HepG2 (cell line): ENCODE data around the gene RAD52. TPM values are rescaled to one million over a fixed set of nuclear protein-coding genes. Genes with fewer than 3 reads are reported as not detected.

Source experiments
- FOSL1 ChIP-seq: sonication (generic); formaldehyde crosslinking; IDR thresholded peaks from 2 replicates; pipeline ENCODE4 v1.9.0; 2021; ENCODE audit warnings: missing genetic modification reagents, borderline replicate concordance
- PAF1 ChIP-seq: IDR thresholded peaks from 2 replicates; pipeline ENCODE4 v1.6.1; 2016; ENCODE audit warnings: missing genetic modification reagents, missing compliant biosample characterization
- REL ChIP-seq: sonication (generic); formaldehyde crosslinking; conservative IDR thresholded peaks from 2 replicates; pipeline ENCODE4 v1.8.0; 2022; ENCODE audit warnings: mild to moderate bottlenecking, missing genetic modification reagents, moderate library complexity
- SP1 ChIP-seq, 2 experiments: fragments of 450-650 bp in 1 of 2; sonication (generic) in 1 of 2; formaldehyde crosslinking in 1 of 2; IDR thresholded peaks; 2 replicates each; pipeline versions ENCODE4 v1.4.0 to v1.6.1; 2016 to 2020; ENCODE audit warnings: missing genetic modification reagents in 1 of 2
- TBX3 ChIP-seq: fragments of 450-650 bp; IDR thresholded peaks from 2 replicates; pipeline ENCODE4 v1.6.1; 2017; ENCODE audit warnings: antibody characterized with exemption, mild to moderate bottlenecking, inconsistent platforms, borderline replicate concordance
- U2AF1 ChIP-seq: fragments of 200-400 bp; formaldehyde crosslinking; optimal IDR thresholded peaks from 2 replicates; pipeline ENCODE3; 2017; ENCODE audit warnings: mild to moderate bottlenecking, low read depth, low read length
- ZFAT ChIP-seq: sonication (generic); formaldehyde crosslinking; conservative IDR thresholded peaks from 2 replicates; pipeline ENCODE4 v1.8.1; 2023; ENCODE audit warnings: missing genetic modification reagents, inconsistent platforms
- ZFX ChIP-seq: sonication (generic); formaldehyde crosslinking; IDR thresholded peaks from 2 replicates; pipeline ENCODE4 v1.4.0; 2020; ENCODE audit warnings: mild to moderate bottlenecking, low read depth, missing genetic modification reagents, moderate library complexity
- ZNF34 ChIP-seq: sonication (generic); formaldehyde crosslinking; IDR thresholded peaks from 2 replicates; pipeline ENCODE4 v1.4.0; 2020; ENCODE audit warnings: mild to moderate bottlenecking, missing genetic modification reagents, borderline replicate concordance
- ZNF589 ChIP-seq: sonication (generic); formaldehyde crosslinking; conservative IDR thresholded peaks from 2 replicates; pipeline ENCODE4 v1.8.0; 2022; ENCODE audit warnings: mild to moderate bottlenecking, moderate library complexity, missing genetic modification reagents
- polyA plus RNA-seq, 8 experiments: library from polyadenylated mRNA; depleted of rRNA in 3 of 8; stranded (reverse) in 7 of 8; unstranded in 1 of 8; fragments of >200 nt; fragmentation: Illumina TruSeq in 4 of 8; extraction: Trizol in 4 of 8; gene quantifications; 2 replicates each; pipeline versions ENCODE4 v1.2.1 to v1.2.3, GENCODE V29; 2011 to 2016; ENCODE audit warnings: low read depth in 4 of 8, missing spikeins in 1 of 8, mixed read lengths in 1 of 8; ENCODE audit not compliant: insufficient read depth in 1 of 8
- total RNA-seq, 5 experiments: library from RNA; depleted of rRNA; stranded (reverse); fragments of >200 nt; fragmentation: Illumina TruSeq; extraction: Trizol; gene quantifications; 2 replicates each; pipeline ENCODE4 v1.2.3, GENCODE V29; 2016; ENCODE audit warnings: low read depth in 1 of 5
- TF ChIP-seq, protein P1 (sequence below): sonication (generic); formaldehyde crosslinking; IDR thresholded peaks from 2 replicates; pipeline ENCODE4 v1.4.0; 2020; ENCODE audit warnings: missing genetic modification reagents, borderline replicate concordance
- TF ChIP-seq, protein P2 (sequence below): sonication (generic); formaldehyde crosslinking; IDR thresholded peaks from 2 replicates; pipeline ENCODE4 v1.8.1; 2022; ENCODE audit warnings: low read depth, mild to moderate bottlenecking, missing genetic modification reagents
- TF ChIP-seq, protein P3 (sequence below): sonication (generic); formaldehyde crosslinking; conservative IDR thresholded peaks from 2 replicates; pipeline ENCODE4 v1.8.0; 2022; ENCODE audit warnings: missing genetic modification reagents
- TF ChIP-seq, protein P4 (sequence below): sonication (generic); formaldehyde crosslinking; IDR thresholded peaks from one replicate; pipeline ENCODE4 v1.5.1; 2020; ENCODE audit warnings: mild to moderate bottlenecking, missing genetic modification reagents; ENCODE audit errors: not compliant biosample characterization

Gene RAD52
- total and polyA plus RNA-seq, 2 of the 13 experiments (the other 11 are each of a cell fraction or from before 2014, with no cell fraction given), result 14.3 to 19.9 TPM

DNA sequence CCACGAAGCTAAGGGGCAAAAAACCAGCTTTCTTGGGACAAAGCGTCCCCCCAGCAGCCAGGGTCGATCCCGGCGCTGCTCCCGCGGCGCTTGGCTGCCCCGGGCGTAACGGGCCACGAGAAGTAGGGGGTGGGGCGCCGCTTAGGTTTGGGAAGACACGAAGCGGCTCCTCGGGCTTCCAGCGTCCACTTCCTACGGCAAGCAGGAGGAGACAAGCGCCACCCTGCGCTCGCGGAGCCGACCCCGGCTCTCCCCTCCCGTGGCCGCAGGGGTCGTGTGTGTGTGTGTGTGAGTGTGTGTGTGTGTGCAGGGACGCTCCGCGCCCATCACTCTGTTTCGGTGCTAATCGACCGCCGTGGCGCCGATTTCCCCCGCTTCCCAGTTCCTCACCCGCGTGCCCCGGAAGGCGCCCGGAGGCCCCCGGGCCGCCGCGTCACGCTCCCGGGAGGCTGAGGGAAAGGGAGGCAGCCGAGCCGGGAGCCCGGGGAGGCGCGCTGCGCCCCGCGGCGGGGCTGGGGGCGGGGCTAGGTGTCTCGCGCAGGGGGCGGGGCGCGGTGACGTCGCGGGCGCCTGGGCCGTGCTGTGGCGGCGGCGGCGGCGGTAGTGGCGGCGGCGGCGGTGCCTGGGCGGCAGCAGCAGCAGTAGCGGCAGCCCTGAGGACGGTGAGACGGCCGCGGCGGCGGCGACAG lies 41.3 kb upstream of the RAD52 start, which contains the start of gene ERC1 (continued):
- peak; percentile 84 for TF ChIP-seq ZFX (CRISPR knock-in tag)
- TF ChIP-seq TBX3, result peak; percentile 64
- TF ChIP-seq PAF1, result no peak
- peak; percentile 92 for TF ChIP-seq ZNF589
- TF ChIP-seq U2AF1, result no peak
- TF ChIP-seq, protein P1, sequence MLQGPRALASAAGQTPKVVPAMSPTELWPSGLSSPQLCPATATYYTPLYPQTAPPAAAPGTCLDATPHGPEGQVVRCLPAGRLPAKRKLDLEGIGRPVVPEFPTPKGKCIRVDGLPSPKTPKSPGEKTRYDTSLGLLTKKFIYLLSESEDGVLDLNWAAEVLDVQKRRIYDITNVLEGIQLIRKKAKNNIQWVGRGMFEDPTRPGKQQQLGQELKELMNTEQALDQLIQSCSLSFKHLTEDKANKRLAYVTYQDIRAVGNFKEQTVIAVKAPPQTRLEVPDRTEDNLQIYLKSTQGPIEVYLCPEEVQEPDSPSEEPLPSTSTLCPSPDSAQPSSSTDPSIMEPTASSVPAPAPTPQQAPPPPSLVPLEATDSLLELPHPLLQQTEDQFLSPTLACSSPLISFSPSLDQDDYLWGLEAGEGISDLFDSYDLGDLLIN (CRISPR knock-in tag), result no peak
- TF ChIP-seq, protein P2, sequence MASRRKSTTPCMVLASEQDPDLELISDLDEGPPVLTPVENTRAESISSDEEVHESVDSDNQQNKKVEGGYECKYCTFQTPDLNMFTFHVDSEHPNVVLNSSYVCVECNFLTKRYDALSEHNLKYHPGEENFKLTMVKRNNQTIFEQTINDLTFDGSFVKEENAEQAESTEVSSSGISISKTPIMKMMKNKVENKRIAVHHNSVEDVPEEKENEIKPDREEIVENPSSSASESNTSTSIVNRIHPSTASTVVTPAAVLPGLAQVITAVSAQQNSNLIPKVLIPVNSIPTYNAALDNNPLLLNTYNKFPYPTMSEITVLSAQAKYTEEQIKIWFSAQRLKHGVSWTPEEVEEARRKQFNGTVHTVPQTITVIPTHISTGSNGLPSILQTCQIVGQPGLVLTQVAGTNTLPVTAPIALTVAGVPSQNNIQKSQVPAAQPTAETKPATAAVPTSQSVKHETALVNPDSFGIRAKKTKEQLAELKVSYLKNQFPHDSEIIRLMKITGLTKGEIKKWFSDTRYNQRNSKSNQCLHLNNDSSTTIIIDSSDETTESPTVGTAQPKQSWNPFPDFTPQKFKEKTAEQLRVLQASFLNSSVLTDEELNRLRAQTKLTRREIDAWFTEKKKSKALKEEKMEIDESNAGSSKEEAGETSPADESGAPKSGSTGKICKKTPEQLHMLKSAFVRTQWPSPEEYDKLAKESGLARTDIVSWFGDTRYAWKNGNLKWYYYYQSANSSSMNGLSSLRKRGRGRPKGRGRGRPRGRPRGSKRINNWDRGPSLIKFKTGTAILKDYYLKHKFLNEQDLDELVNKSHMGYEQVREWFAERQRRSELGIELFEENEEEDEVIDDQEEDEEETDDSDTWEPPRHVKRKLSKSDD (CRISPR knock-in tag), result no peak
- TF ChIP-seq, protein P3, sequence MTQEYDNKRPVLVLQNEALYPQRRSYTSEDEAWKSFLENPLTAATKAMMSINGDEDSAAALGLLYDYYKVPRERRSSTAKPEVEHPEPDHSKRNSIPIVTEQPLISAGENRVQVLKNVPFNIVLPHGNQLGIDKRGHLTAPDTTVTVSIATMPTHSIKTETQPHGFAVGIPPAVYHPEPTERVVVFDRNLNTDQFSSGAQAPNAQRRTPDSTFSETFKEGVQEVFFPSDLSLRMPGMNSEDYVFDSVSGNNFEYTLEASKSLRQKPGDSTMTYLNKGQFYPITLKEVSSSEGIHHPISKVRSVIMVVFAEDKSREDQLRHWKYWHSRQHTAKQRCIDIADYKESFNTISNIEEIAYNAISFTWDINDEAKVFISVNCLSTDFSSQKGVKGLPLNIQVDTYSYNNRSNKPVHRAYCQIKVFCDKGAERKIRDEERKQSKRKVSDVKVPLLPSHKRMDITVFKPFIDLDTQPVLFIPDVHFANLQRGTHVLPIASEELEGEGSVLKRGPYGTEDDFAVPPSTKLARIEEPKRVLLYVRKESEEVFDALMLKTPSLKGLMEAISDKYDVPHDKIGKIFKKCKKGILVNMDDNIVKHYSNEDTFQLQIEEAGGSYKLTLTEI (CRISPR knock-in tag), result no peak
- TF ChIP-seq ZNF34 (CRISPR knock-in tag), result no peak
- TF ChIP-seq SP1 (IDR thresholded peaks at IDR 0.05), result no peak
- TF ChIP-seq SP1 (CRISPR knock-in tag; IDR thresholded peaks at IDR 0.05), result no peak
- TF ChIP-seq ZFAT (CRISPR knock-in tag), result 0 out of 2 replicates have a peak, but pooled peaks have one; percentile 20
- TF ChIP-seq, protein P4, sequence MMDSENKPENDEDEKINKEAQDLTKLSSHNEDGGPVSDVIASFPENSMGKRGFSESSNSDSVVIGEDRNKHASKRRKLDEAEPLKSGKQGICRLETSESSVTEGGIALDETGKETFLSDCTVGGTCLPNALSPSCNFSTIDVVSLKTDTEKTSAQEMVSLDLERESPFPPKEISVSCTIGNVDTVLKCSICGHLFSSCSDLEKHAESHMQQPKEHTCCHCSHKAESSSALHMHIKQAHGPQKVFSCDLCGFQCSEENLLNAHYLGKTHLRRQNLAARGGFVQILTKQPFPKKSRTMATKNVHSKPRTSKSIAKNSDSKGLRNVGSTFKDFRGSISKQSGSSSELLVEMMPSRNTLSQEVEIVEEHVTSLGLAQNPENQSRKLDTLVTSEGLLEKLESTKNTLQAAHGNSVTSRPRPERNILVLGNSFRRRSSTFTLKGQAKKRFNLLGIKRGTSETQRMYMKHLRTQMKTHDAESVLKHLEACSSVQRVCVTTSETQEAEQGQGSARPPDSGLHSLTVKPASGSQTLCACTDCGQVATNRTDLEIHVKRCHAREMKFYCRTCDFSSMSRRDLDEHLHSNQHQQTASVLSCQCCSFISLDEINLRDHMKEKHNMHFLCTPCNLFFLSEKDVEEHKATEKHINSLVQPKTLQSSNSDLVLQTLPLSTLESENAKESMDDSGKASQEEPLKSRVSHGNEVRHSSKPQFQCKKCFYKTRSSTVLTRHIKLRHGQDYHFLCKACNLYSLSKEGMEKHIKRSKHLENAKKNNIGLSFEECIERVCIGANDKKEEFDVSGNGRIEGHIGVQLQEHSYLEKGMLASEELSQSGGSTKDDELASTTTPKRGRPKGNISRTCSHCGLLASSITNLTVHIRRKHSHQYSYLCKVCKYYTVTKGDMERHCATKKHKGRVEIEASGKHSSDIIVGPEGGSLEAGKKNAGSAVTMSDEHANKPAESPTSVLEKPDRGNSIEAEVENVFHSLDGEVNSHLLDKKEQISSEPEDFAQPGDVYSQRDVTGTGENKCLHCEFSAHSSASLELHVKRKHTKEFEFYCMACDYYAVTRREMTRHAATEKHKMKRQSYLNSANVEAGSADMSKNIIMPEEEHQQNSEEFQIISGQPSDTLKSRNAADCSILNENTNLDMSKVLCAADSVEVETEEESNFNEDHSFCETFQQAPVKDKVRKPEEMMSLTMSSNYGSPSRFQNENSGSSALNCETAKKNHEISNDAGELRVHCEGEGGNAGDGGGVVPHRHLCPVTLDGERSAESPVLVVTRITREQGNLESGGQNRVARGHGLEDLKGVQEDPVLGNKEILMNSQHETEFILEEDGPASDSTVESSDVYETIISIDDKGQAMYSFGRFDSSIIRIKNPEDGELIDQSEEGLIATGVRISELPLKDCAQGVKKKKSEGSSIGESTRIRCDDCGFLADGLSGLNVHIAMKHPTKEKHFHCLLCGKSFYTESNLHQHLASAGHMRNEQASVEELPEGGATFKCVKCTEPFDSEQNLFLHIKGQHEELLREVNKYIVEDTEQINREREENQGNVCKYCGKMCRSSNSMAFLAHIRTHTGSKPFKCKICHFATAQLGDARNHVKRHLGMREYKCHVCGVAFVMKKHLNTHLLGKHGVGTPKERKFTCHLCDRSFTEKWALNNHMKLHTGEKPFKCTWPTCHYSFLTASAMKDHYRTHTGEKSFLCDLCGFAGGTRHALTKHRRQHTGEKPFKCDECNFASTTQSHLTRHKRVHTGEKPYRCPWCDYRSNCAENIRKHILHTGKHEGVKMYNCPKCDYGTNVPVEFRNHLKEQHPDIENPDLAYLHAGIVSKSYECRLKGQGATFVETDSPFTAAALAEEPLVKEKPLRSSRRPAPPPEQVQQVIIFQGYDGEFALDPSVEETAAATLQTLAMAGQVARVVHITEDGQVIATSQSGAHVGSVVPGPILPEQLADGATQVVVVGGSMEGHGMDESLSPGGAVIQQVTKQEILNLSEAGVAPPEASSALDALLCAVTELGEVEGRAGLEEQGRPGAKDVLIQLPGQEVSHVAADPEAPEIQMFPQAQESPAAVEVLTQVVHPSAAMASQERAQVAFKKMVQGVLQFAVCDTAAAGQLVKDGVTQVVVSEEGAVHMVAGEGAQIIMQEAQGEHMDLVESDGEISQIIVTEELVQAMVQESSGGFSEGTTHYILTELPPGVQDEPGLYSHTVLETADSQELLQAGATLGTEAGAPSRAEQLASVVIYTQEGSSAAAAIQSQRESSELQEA, result no peak
- peak; percentile 95 for TF ChIP-seq REL (CRISPR knock-in tag)
- no peak for TF ChIP-seq FOSL1 (CRISPR knock-in tag)
